ENCODE data around the gene SLIT3. TPM values are rescaled to one million over a fixed set of nuclear protein-coding genes. Genes with fewer than 3 reads are reported as not detected.

Gene SLIT3
- total RNA-seq, 3 donors from 2014 or later (not counting 1 experiment from before 2014, with no cell fraction given), result 0.34 to 0.80 TPM; not detected in 1

GRCh38 chr5:168670881-168671575 is 629.9 kb downstream of the SLIT3 start:
- H3K27me3 Mint-ChIP-seq (ENCODE audit: low read depth in 2 of 2), result peaks cover 0 to 3% of the 10 kb centered on the region in 2 donors
- Histone ChIP-seq H3K4me1 (ENCODE audit: control insufficient read depth, insufficient read depth, low read length) (no peaks in the 10 kb centered on the region), H3K27me3 (ENCODE audit: control insufficient read depth, insufficient read depth, low read length) (no peaks in the 10 kb centered on the region), H3K4me3 (ENCODE audit: low read length) (no peak overlapping the region), H3K36me3 (ENCODE audit: control insufficient read depth, insufficient read depth, low read length) (no peaks in the 10 kb centered on the region), H3K27ac (ENCODE audit: low read length) (no peak overlapping the region), H3K9me3 (ENCODE audit: control insufficient read depth, insufficient read depth, low read length) (no peaks in the 10 kb centered on the region)
- H3K4me1 Mint-ChIP-seq, result no peaks in the 10 kb centered on the region
- TF ChIP-seq CTCF (IDR thresholded peaks at IDR 0.05), result no peak
- no peak overlapping the region for H3K4me3 Mint-ChIP-seq
- no peak overlapping the region for H3K27ac Mint-ChIP-seq
- intact Hi-C loops (cut with micrococcal nuclease), result no loop called here
- 87% methylated on average over 22 of the region's 22 CpGs for WGBS (ENCODE audit: insufficient coverage)
- no peaks in the 10 kb centered on the region for H3K9me3 Mint-ChIP-seq
- no peak for DNase-seq
- H3K36me3 Mint-ChIP-seq, result no peaks in the 10 kb centered on the region
- no peak for ATAC-seq

GRCh38 chr5:168669668-168670378 is 631.1 kb downstream of the SLIT3 start:
- no peaks in the 10 kb centered on the region for H3K36me3 ChIP-seq (ENCODE audit: control insufficient read depth, insufficient read depth, low read length)
- intact Hi-C loops (cut with micrococcal nuclease), result no loop called here
- ATAC-seq (no peak), DNase-seq (no peak)
- no peaks in the 10 kb centered on the region for H3K36me3 Mint-ChIP-seq
- no peak overlapping the region for H3K27ac ChIP-seq (ENCODE audit: low read length)
- H3K4me3 ChIP-seq (ENCODE audit: low read length), result no peak overlapping the region
- H3K4me1 Mint-ChIP-seq, result no peaks in the 10 kb centered on the region
- no peaks in the 10 kb centered on the region for H3K27me3 ChIP-seq (ENCODE audit: control insufficient read depth, insufficient read depth, low read length)
- H3K4me1 ChIP-seq (ENCODE audit: control insufficient read depth, insufficient read depth, low read length), result no peaks in the 10 kb centered on the region
- H3K4me3 Mint-ChIP-seq, result no peak overlapping the region
- no peak for TF ChIP-seq CTCF (IDR thresholded peaks at IDR 0.05)
- no peaks in the 10 kb centered on the region for H3K9me3 Mint-ChIP-seq
- peaks cover 0 to 4% of the 10 kb centered on the region in 2 donors for H3K27me3 Mint-ChIP-seq (ENCODE audit: low read depth in 2 of 2)
- WGBS (ENCODE audit: insufficient coverage), result 93% methylated on average over 6 of the region's 6 CpGs
- H3K27ac Mint-ChIP-seq, result no peak overlapping the region
- H3K9me3 ChIP-seq (ENCODE audit: control insufficient read depth, insufficient read depth, low read length), result no peaks in the 10 kb centered on the region

DNA sequence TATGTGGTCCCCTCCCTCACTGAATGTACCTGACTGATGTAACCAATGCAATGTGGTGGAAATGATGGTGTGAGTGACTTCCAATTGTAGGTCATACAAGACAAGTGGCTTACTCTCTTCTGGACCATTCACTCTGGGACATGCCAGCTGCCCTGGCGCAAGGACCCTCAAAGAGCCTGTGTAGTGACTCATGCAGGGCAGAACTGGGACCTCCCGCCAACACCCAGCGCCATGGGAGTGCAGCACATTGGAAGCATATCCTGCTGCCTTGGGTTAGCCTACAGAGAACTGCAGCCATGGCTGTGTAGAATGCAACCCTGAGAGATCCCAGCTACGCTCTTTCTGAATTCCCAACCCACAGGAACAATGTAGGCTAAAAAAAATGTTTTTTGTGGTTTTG is 631.8 kb downstream of the SLIT3 start:
- Histone ChIP-seq H3K4me3 (ENCODE audit: low read length) (no peak overlapping the region), H3K36me3 (ENCODE audit: control insufficient read depth, insufficient read depth, low read length) (no peaks in the 10 kb centered on the region), H3K4me1 (ENCODE audit: control insufficient read depth, insufficient read depth, low read length) (no peaks in the 10 kb centered on the region), H3K27me3 (ENCODE audit: control insufficient read depth, insufficient read depth, low read length) (no peaks in the 10 kb centered on the region), H3K27ac (ENCODE audit: low read length) (no peak overlapping the region), H3K9me3 (ENCODE audit: control insufficient read depth, insufficient read depth, low read length) (no peaks in the 10 kb centered on the region)
- DNase-seq, result no peak
- H3K4me1 Mint-ChIP-seq, result no peaks in the 10 kb centered on the region
- no peaks in the 10 kb centered on the region for H3K9me3 Mint-ChIP-seq
- no peak overlapping the region for H3K27ac Mint-ChIP-seq
- no peak for ATAC-seq
- WGBS (ENCODE audit: insufficient coverage), result 91% methylated on average over 4 of the region's 4 CpGs
- peaks cover 0 to 8% of the 10 kb centered on the region in 2 donors for H3K27me3 Mint-ChIP-seq (ENCODE audit: low read depth in 2 of 2)
- intact Hi-C loops (cut with micrococcal nuclease), result no loop called here
- no peaks in the 10 kb centered on the region for H3K36me3 Mint-ChIP-seq
- no peak overlapping the region for H3K4me3 Mint-ChIP-seq
- TF ChIP-seq CTCF (IDR thresholded peaks at IDR 0.05), result no peak

All from natural killer cell (primary cell).